Fibroblast of mammary gland (primary cell): ENCODE results near the gene B4GALNT1.
A peak's percentile ranks its signal among the peaks of the same experiment; 100 is the strongest.
"Not testable (repeated sequence)": the region's sequence is repeated elsewhere in the genome, so short reads cannot be mapped to it uniquely, and the experiment has no call there.

Experiments
- DNase-seq: peaks from one replicate; pipeline ENCODE4 v3.0.0-alpha.2; 2010; ENCODE audit warnings: low read depth
- H3K4me3 ChIP-seq: 2 replicates; pipeline ENCODE4 v1.5.1; 2011; ENCODE audit warnings: low read depth, mild to moderate bottlenecking, low read length, moderate library complexity; ENCODE audit not compliant: control insufficient read depth
- TF ChIP-seq, protein P1 (sequence below): conservative IDR thresholded peaks from 2 replicates; pipeline ENCODE4 v1.5.1; 2011; ENCODE audit warnings: low read depth, low read length, inconsistent platforms; ENCODE audit not compliant: control insufficient read depth, insufficient read depth

Gene B4GALNT1

GRCh38 chr12:57632958-57633840 is at the start of gene B4GALNT1:
B4GALNT1 (minus strand) TSS chr12:57633201; CDS start chr12:57632132, 1,069 bp downstream.
- peak within 1 kb of the TSS; percentile 37 for H3K4me3 ChIP-seq
- TF ChIP-seq, protein P1, sequence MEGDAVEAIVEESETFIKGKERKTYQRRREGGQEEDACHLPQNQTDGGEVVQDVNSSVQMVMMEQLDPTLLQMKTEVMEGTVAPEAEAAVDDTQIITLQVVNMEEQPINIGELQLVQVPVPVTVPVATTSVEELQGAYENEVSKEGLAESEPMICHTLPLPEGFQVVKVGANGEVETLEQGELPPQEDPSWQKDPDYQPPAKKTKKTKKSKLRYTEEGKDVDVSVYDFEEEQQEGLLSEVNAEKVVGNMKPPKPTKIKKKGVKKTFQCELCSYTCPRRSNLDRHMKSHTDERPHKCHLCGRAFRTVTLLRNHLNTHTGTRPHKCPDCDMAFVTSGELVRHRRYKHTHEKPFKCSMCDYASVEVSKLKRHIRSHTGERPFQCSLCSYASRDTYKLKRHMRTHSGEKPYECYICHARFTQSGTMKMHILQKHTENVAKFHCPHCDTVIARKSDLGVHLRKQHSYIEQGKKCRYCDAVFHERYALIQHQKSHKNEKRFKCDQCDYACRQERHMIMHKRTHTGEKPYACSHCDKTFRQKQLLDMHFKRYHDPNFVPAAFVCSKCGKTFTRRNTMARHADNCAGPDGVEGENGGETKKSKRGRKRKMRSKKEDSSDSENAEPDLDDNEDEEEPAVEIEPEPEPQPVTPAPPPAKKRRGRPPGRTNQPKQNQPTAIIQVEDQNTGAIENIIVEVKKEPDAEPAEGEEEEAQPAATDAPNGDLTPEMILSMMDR = peak; percentile 55
- DNase-seq = peak; percentile 29

GRCh38 chr12:57679697-57680096 is 46.7 kb upstream of the B4GALNT1 start:
- TF ChIP-seq, protein P1 = no peak

GRCh38 chr12:57677947-57678346 is 44.9 kb upstream of the B4GALNT1 start:
- not testable (repeated sequence) for DNase-seq, H3K4me3 ChIP-seq

More at GRCh38 chr12:57679697-57680096, 46.7 kb upstream of the B4GALNT1 start:
- DNase-seq = no peak
- no peak overlapping the region for H3K4me3 ChIP-seq

DNA sequence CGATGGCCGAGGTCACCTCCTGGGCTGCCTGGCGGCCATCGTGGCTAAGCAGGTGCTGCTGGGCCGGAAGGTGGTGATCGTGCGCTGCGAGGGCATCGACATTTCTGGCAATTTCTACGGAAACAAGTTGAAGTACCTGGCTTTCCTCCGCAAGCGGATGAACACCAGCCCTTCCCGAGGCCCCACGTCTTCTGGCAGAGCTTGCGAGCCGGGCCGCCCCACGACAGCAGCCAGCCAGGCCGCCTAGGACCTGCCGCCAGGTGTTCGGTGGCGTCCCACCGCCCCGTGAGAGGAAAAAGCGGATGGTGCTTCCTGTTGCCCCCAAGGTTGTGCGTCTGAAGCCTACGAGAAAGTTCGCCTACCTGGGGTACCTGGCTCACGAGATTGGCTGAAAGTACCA is 41.7 kb upstream of the B4GALNT1 start:
- TF ChIP-seq, protein P1 = no peak
- no peak for DNase-seq
- no peak overlapping the region for H3K4me3 ChIP-seq

DNA sequence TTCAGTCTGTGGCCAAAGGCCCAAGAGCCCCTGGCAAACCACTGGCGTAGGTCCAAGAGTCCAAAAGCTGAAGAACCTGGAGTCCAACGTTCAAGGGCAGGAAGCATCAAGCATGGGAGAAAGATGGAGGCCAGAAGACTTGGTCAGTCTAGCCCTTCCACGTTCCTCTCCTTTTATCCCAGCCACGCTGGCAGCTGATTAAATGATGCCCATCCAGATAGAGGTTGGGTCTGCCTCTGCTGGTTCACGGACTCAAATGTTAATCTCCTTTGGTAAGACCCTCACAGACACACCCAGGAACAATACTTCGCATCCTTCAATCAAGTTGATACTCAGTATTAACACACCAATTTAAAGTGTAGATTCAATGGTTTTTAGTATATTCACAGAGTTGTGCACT is 39.8 kb upstream of the B4GALNT1 start:
- no peak for DNase-seq
- H3K4me3 ChIP-seq = no peak overlapping the region
- TF ChIP-seq, protein P1 = no peak

- not testable (repeated sequence) for DNase-seq, H3K4me3 ChIP-seq
Measured at GRCh38 chr12:57671811-57672210, 38.8 kb upstream of the B4GALNT1 start.

GRCh38 chr12:57669691-57670090 is 36.7 kb upstream of the B4GALNT1 start:
- not testable (repeated sequence) for H3K4me3 ChIP-seq, DNase-seq

GRCh38 chr12:57666897-57667296 is 33.9 kb upstream of the B4GALNT1 start:
- H3K4me3 ChIP-seq = no peak overlapping the region
- no peak for DNase-seq
- TF ChIP-seq, protein P1 = no peak

GRCh38 chr12:57665066-57665820 is 32.2 kb upstream of the B4GALNT1 start:
- not testable (repeated sequence) for H3K4me3 ChIP-seq, DNase-seq
